ENCODE measurements around the gene CAPN8.

GRCh38 chr1:223674119-223674890 is 8.8 kb upstream of the CAPN8 start:
- TF ChIP-seq CTCF (IDR thresholded peaks at IDR 0.05) (no peak), POLR2A (IDR thresholded peaks at IDR 0.05) (no peak)
